GM23248 (cell line): ENCODE data around the gene AFP. TPM values are rescaled to one million over a fixed set of nuclear protein-coding genes. Genes with fewer than 3 reads are reported as not detected.

Source experiments
- DNase-seq: peaks from one replicate; pipeline ENCODE4 v3.0.0-alpha.2; 2015
- H2AFZ ChIP-seq: fragments of 200-600 bp; sonication (generic); 2 replicates; pipeline ENCODE4 v1.6.1; 2016; ENCODE audit warnings: antibody characterized with exemption
- H3F3A ChIP-seq: fragments of 200-600 bp; sonication (generic); 2 replicates; pipeline ENCODE4 v1.6.1; 2016; ENCODE audit warnings: mild to moderate bottlenecking, antibody characterized with exemption, mixed run types; ENCODE audit not compliant: insufficient read depth
- H3K27ac ChIP-seq: fragments of 200-600 bp; sonication (generic); 2 replicates; pipeline ENCODE4 v1.5.1; 2016; ENCODE audit warnings: mild to moderate bottlenecking
- H3K27me3 ChIP-seq: fragments of 200-600 bp; sonication (generic); replicated peaks from 2 replicates; pipeline ENCODE4 v1.6.1; 2016; ENCODE audit warnings: mild to moderate bottlenecking; ENCODE audit not compliant: insufficient read depth
- H3K36me3 ChIP-seq: fragments of 200-600 bp; sonication (generic); 2 replicates; pipeline ENCODE4 v1.6.1; 2016; ENCODE audit warnings: low read depth, mild to moderate bottlenecking
- H3K4me1 ChIP-seq: fragments of 200-600 bp; sonication (generic); 2 replicates; pipeline ENCODE4 v1.6.1; 2016; ENCODE audit warnings: mild to moderate bottlenecking; ENCODE audit not compliant: insufficient read depth
- H3K4me2 ChIP-seq: fragments of 200-600 bp; sonication (generic); one replicate; pipeline ENCODE4 v1.6.1; 2016; ENCODE audit warnings: mild to moderate bottlenecking; ENCODE audit not compliant: unreplicated experiment
- H3K4me3 ChIP-seq: fragments of 200-600 bp; sonication (generic); 2 replicates; pipeline ENCODE4 v1.5.1; 2016; ENCODE audit warnings: mild to moderate bottlenecking
- H3K79me2 ChIP-seq: fragments of 200-600 bp; sonication (generic); 2 replicates; pipeline ENCODE4 v1.6.1; 2016; ENCODE audit warnings: mild to moderate bottlenecking; ENCODE audit not compliant: insufficient read depth
- H3K9ac ChIP-seq: fragments of 200-600 bp; sonication (generic); 2 replicates; pipeline ENCODE4 v1.6.1; 2016; ENCODE audit warnings: mild to moderate bottlenecking
- H3K9me2 ChIP-seq: fragments of 200-600 bp; sonication (generic); 2 replicates; pipeline ENCODE4 v1.6.1; 2016; ENCODE audit warnings: mixed run types, mild to moderate bottlenecking, moderate library complexity; ENCODE audit not compliant: insufficient read depth
- H3K9me3 ChIP-seq: fragments of 200-600 bp; sonication (generic); one replicate; pipeline ENCODE4 v1.6.1; 2017; ENCODE audit warnings: low read depth
- H4K20me1 ChIP-seq: fragments of 200-600 bp; sonication (generic); 2 replicates; pipeline ENCODE4 v1.6.0; 2016; ENCODE audit not compliant: insufficient read depth
- EZH2 ChIP-seq: fragments of 200-600 bp; sonication (generic); IDR thresholded peaks from 2 replicates; pipeline ENCODE4 v1.6.1; 2018; ENCODE audit warnings: antibody characterized with exemption, mild to moderate bottlenecking; ENCODE audit not compliant: insufficient read depth, poor library complexity, severe bottlenecking
- EZH2phosphoT487 ChIP-seq: fragments of 200-600 bp; sonication (generic); IDR thresholded peaks from 2 replicates; pipeline ENCODE4 v1.6.1; 2018; ENCODE audit warnings: antibody characterized with exemption, moderate library complexity, mild to moderate bottlenecking, low read depth; ENCODE audit not compliant: insufficient read depth
- WGBS, 2 experiments: methylation state at CpG; one replicate each; pipeline ENCODE4 v1.1.6; 2015 to 2017; ENCODE audit warnings: low lambda C conversion rate in 2 of 2, low coverage in 1 of 2; ENCODE audit errors: missing lambda C conversion rate in 2 of 2; 5-methylcytosine and 5-hydroxymethylcytosine counted together
- in situ Hi-C: fragments of 300-500 bp; cut with MboI; formaldehyde crosslinking; loops from 2 replicates; pipeline ENCODE4 v1.15.0; 2020
- polyA plus RNA-seq: library from polyadenylated mRNA; unstranded; fragments of >200 nt; fragmentation: Nextera tagmentation; extraction: Ambion mirVana; gene quantifications from 2 replicates; pipeline ENCODE4 v1.2.1, GENCODE V29; 2016
- total RNA-seq: library from RNA; depleted of rRNA; stranded (reverse); fragments of >200 nt; shearing (Covaris generic); gene quantifications from 2 replicates; pipeline ENCODE4 v1.2.3, GENCODE V29; 2014

The AFP gene
- total and polyA plus RNA-seq, 2 experiments from 2014 or later = 0.98 TPM; not detected in 1

GRCh38 chr4:73423184-73423583, 12.8 kb upstream of the AFP start:
- H3K9ac ChIP-seq = no peak overlapping the region
- H3K27me3 ChIP-seq = peaks cover 10% of the 10 kb centered on the region; the same call in 1 of the 2 replicates
- H3K4me2 ChIP-seq = no peak overlapping the region
- no peaks in the 10 kb centered on the region for H3K9me2 ChIP-seq
- no peaks in the 10 kb centered on the region for H3F3A ChIP-seq
- no peaks in the 10 kb centered on the region for H3K9me3 ChIP-seq
- no peaks in the 10 kb centered on the region for H3K4me1 ChIP-seq
- H3K27ac ChIP-seq = no peak overlapping the region
- H4K20me1 ChIP-seq = no peaks in the 10 kb centered on the region
- H3K79me2 ChIP-seq = no peaks in the 10 kb centered on the region
- no peaks in the 10 kb centered on the region for H3K36me3 ChIP-seq
- H2AFZ ChIP-seq = no peak overlapping the region
- DNase-seq = no peak
- no peak for TF ChIP-seq EZH2phosphoT487
- TF ChIP-seq EZH2 = no peak
- H3K4me3 ChIP-seq = no peak overlapping the region
- in situ Hi-C loops = no loop called here

GRCh38 chr4:73426666-73427065, 9.4 kb upstream of the AFP start:
- no peaks in the 10 kb centered on the region for H3K9me3 ChIP-seq
- no peak for DNase-seq
- 32 to 35% methylated on average over 3 of the region's 3 CpGs for WGBS, 2 experiments
- H3K79me2 ChIP-seq = no peaks in the 10 kb centered on the region
- H3K27ac ChIP-seq = no peak overlapping the region
- in situ Hi-C loops = no loop called here
- no peak overlapping the region for H3K4me3 ChIP-seq
- no peaks in the 10 kb centered on the region for H3K36me3 ChIP-seq
- no peak overlapping the region for H3K4me2 ChIP-seq
- no peaks in the 10 kb centered on the region for H4K20me1 ChIP-seq
- no peak overlapping the region for H2AFZ ChIP-seq
- no peaks in the 10 kb centered on the region for H3F3A ChIP-seq
- TF ChIP-seq EZH2phosphoT487 (no peak), EZH2 (no peak)
- no peaks in the 10 kb centered on the region for H3K9me2 ChIP-seq
- no peak overlapping the region for H3K9ac ChIP-seq
- no peaks in the 10 kb centered on the region for H3K4me1 ChIP-seq
- peaks cover 7% of the 10 kb centered on the region for H3K27me3 ChIP-seq

- no peak overlapping the region for H3K9ac ChIP-seq
- H3K9me3 ChIP-seq = no peaks in the 10 kb centered on the region
- TF ChIP-seq EZH2 = no peak
- TF ChIP-seq EZH2phosphoT487 = no peak
- H3K4me2 ChIP-seq = no peak overlapping the region
- DNase-seq = no peak
- 26 to 41% methylated on average over 2 of the region's 2 CpGs for WGBS, 2 experiments
- H3K4me1 ChIP-seq = no peaks in the 10 kb centered on the region
- no peaks in the 10 kb centered on the region for H3K79me2 ChIP-seq
- H3K9me2 ChIP-seq = no peaks in the 10 kb centered on the region
- H4K20me1 ChIP-seq = no peaks in the 10 kb centered on the region
- no peak overlapping the region for H3K4me3 ChIP-seq
- H3K27ac ChIP-seq = no peak overlapping the region
- H3K27me3 ChIP-seq = peaks cover 11% of the 10 kb centered on the region
- no peak overlapping the region for H2AFZ ChIP-seq
- H3F3A ChIP-seq = no peaks in the 10 kb centered on the region
- no peaks in the 10 kb centered on the region for H3K36me3 ChIP-seq
- in situ Hi-C loops = no loop called here
Measured at GRCh38 chr4:73429118-73429517, 6.9 kb upstream of the AFP start.

- Histone ChIP-seq H3K9me3 (no peaks in the 10 kb centered on the region), H3K4me1 (no peaks in the 10 kb centered on the region), H4K20me1 (no peaks in the 10 kb centered on the region), H3K27me3 (peaks cover 11% of the 10 kb centered on the region), H3K79me2 (no peaks in the 10 kb centered on the region), H3K9me2 (no peaks in the 10 kb centered on the region), H3K36me3 (no peaks in the 10 kb centered on the region), H3K4me2 (no peak overlapping the region), H3F3A (no peaks in the 10 kb centered on the region), H3K27ac (no peak overlapping the region), H3K4me3 (no peak overlapping the region), H3K9ac (no peak overlapping the region), H2AFZ (no peak overlapping the region)
- 35 to 38% methylated on average over 2 of the region's 2 CpGs for WGBS, 2 experiments
- in situ Hi-C loops = no loop called here
- DNase-seq = no peak
- TF ChIP-seq EZH2 (no peak), EZH2phosphoT487 (no peak)
Measured at GRCh38 chr4:73429826-73430587, 6.0 kb upstream of the AFP start.

GRCh38 chr4:73431813-73432168, 4.2 kb upstream of the AFP start:
- no peak for DNase-seq
- Histone ChIP-seq H3K27ac (no peak overlapping the region), H3K79me2 (no peaks in the 10 kb centered on the region), H3K4me1 (no peaks in the 10 kb centered on the region), H3K36me3 (no peaks in the 10 kb centered on the region), H3F3A (no peaks in the 10 kb centered on the region), H3K9ac (no peak overlapping the region), H3K27me3 (peaks cover 11% of the 10 kb centered on the region), H3K9me3 (no peaks in the 10 kb centered on the region), H3K4me3 (no peak overlapping the region), H3K9me2 (no peaks in the 10 kb centered on the region), H4K20me1 (no peaks in the 10 kb centered on the region), H2AFZ (no peak overlapping the region), H3K4me2 (no peak overlapping the region)
- no peak for TF ChIP-seq EZH2phosphoT487
- no peak for TF ChIP-seq EZH2
- in situ Hi-C loops = no loop called here
- 21 to 45% methylated on average over 1 of the region's 1 CpG for WGBS, 2 experiments
